HG03521 (cell line): ENCODE measurements around the gene FH.
A peak's percentile ranks its signal among the peaks of the same experiment; 100 is the strongest.

Experiments used
- ATAC-seq: cut with Tn5 transposase; IDR thresholded peaks from one replicate; pipeline ENCODE4 v1.9.1; 2021; ENCODE audit warnings: mild to moderate bottlenecking, moderate library complexity; ENCODE audit not compliant: unreplicated experiment

Gene FH

GRCh38 chr1:241519308-241520079, at the start of gene FH:
Gene FH (minus strand): TSS chr1:241519755. CDS start chr1:241519722, 33 bp downstream.
- peak; percentile 98 for ATAC-seq

DNA sequence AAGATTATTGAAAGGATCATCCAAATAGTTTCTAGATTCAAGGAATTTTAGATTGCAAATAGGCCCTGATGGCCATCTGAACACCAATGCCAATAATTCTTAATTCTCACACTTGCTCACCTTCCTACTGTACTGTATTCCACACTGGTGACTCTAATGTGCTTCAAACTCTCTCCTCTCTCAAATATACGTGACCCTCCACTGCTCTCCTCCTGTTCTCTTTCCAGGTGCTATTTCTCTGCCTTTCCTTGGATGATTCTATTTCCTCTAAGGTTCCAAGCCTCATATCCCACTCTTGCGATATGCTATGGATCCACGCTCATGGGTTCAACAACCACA, 41.3 kb upstream of the FH start:
- ATAC-seq: no peak

- no peak for ATAC-seq
Observed at GRCh38 chr1:241560146-241560848, 40.7 kb upstream of the FH start.

DNA sequence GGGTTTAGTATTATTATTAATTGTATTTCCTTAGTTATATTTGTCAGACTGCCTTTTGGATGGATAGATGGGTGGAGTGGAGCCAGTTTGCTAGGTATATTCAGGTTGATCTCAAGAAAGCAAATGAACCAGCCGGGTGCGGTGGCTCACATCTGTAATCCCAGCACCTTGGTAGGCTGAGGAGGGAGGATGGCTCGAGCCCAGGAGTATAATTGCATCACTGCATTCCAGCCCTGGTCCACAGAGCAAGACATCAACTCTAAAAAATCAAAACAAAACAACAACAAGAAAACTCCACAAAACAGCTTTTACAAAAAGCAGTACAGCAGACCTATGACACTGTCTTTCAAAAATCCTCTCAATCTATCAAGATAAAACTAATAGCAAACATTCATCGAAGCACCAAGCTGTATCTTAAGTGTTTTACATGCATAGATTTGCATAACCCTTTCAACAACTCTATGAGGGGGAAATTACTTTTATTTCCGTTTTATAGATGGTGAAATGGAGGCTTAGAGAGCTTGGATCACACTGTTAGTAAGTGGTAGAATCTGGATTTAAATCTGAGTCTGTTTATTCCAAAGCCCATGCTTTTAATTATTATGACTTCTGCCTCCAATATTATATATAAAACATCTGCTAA, 38.1 kb upstream of the FH start:
- no peak for ATAC-seq

GRCh38 chr1:241557031-241557430, 37.5 kb upstream of the FH start:
- ATAC-seq: no peak

DNA sequence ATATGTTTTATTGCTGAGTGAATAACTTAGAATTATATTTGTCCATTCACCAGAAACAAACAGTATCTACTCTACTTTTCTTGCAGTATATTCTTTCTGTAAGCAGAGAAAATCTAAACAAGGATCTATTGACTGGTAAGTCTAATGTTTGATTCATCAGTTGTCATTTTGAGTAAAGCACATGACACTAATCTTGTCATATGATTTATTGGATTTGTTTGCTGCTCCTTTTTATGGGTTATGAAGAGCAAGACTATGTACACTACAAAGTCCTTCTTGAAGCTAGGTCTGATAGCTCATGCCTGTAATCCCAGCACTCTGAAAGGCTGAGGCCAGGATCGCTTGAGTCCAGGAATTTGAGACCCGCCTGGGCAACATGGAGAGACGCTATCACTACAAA, 36.0 kb upstream of the FH start:
- no peak for ATAC-seq

DNA sequence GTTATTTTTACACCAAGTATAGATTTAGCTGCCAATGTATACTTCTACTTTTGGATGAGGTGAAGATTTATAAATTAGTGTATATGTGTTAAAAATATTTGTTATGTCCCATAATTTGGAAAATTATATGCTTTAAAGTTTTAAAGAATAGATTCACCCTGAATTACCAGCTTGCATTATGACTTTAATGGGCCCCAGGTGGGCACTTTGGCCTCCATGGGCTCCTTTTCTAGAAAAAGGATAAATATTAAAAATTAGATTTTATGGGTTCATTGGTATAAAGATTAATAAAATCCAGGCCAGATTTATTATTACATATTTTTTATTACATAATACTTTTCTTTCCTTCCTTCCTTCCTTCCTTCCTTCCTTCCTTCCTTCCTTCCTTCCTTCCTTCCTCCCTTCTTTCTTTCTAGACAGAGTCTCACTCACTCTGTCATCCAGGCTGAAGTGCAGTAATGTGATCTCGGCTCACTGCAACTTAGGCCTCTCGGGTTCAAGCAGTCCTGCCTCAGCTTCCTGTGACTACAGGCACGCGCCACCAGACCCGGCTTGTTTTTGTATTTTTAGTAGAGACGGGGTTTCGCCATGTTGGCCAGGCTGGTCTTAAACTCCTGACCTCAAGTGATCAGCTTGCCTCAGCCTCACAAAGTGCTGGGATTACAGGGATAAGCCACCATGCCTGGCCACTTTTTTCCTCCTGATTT, 34.5 kb upstream of the FH start:
- ATAC-seq: no peak

DNA sequence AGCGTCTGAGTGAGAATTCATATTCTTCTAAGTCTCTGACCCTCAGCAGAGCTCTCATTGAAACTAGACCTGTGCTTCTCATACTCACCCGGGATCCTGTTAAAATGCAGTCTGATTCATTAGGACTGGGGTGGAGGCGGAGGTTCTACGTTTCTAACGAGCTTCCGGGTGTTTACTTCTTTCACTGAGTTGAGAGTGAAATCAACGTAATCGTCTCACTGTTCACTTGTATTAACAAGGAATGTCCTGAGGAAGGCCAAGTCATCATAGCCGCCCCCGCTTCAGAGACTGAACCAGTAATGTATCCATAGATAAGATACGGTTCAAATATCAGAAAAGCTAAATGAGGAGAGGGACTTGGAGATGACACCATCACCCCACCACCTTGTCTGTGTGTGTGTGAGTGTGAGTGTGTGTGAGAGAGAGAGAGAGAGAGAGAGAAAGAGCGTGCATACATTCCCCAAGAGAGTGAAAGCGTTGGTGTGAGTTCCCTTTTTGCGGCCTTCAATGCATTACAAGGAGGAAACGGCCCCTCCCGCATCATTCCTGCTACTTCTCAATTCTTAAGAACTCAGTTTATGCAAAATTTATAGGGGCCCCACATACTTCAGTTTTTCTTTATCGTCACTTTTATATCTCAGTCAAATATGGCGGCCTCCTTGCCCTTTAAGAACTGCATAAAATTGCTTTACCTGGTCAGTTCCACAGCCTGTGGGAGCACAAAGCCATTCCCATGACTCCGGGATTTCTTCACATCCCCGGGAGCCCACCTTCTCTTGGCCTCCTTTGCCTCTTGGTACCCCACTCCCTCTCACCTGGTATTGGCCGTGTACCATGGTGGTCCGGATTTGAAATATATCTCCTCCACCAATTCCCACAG, 32.4 kb upstream of the FH start:
- ATAC-seq: peak; percentile 79

- no peak for ATAC-seq
Observed at GRCh38 chr1:241550318-241550717, 30.8 kb upstream of the FH start.

GRCh38 chr1:241548008-241548407, 28.5 kb upstream of the FH start:
- no peak for ATAC-seq

GRCh38 chr1:241542199-241542907, 22.8 kb upstream of the FH start:
- ATAC-seq: no peak

GRCh38 chr1:241536969-241537368, 17.4 kb upstream of the FH start:
- no peak for ATAC-seq

GRCh38 chr1:241536304-241536703, 16.7 kb upstream of the FH start:
- no peak for ATAC-seq

GRCh38 chr1:241533326-241534115, 14.0 kb upstream of the FH start:
- peak; percentile 25 for ATAC-seq

DNA sequence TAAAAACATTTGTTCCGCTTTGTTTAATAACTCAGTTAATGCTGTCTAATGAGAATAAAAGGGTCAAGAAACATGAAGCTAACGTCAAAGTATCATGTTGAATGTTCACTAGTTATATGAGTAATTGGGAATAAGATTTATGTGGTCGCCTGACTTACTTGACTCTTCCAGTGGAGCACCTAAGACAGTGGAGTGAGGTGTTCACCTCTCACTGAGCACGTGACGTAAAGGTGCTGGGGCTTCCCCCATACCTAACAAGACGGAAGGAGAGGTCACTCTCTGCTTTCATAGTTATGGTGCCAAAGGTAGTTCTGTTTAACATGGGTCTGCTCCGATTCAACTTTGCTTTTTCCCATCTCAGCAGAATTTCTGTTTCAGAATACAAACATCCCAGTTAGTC, 13.3 kb upstream of the FH start:
- ATAC-seq: peak; percentile 57

GRCh38 chr1:241532162-241532531, 12.6 kb upstream of the FH start, which contains the start of gene KMO:
Gene KMO (plus strand): TSS chr1:241532378. CDS start chr1:241532445, 67 bp downstream.
- ATAC-seq: peak; percentile 25

GRCh38 chr1:241531195-241532161, 11.9 kb upstream of the FH start:
- peak; percentile 63 for ATAC-seq

DNA sequence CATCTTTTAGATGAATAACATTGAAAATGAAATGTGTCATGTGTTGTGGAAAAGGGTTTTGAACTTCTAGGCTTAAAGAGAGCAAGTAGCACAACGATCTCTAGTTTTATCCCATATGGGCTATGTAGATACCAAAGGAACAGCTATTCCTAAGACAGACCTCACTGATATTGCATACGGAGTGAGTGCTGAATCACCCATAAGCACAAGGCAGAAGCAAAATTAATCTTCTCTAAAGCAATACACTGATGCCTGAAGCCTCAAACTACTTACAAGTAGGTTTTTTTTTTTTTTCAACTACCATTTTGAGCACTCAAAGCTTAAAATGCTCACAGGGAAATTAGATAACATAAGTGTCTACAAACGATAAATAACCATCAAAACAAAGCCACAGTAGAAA, 7.6 kb upstream of the FH start:
- ATAC-seq: no peak
